ENCODE results near the gene HOMEZ.
"Not testable (repeated sequence)": the region's sequence is repeated elsewhere in the genome, so short reads cannot be mapped to it uniquely, and the experiment has no call there.

Gene HOMEZ

GRCh38 chr14:23285530-23286019 is 357 bp downstream of the HOMEZ start:
- H3K4me3 ChIP-seq (ENCODE audit: low read depth, low read length): peak overlapping the region; percentile 80
- TF ChIP-seq CTCF (IDR thresholded peaks at IDR 0.05; ENCODE audit: low read depth, low read length, missing control alignments): no peak
- no peak for DNase-seq (ENCODE audit: low read depth)

GRCh38 chr14:23284654-23285529 is 1.0 kb downstream of the HOMEZ start:
- no peak for TF ChIP-seq CTCF (IDR thresholded peaks at IDR 0.05; ENCODE audit: low read depth, low read length, missing control alignments)
- no peak for DNase-seq (ENCODE audit: low read depth)

GRCh38 chr14:23281247-23281646 is 4.7 kb downstream of the HOMEZ start:
- no peak for TF ChIP-seq CTCF (IDR thresholded peaks at IDR 0.05; ENCODE audit: low read depth, low read length, missing control alignments)
- DNase-seq (ENCODE audit: low read depth): no peak
- no peak overlapping the region for H3K4me3 ChIP-seq (ENCODE audit: low read depth, low read length)

More at GRCh38 chr14:23284654-23285529, 1.0 kb downstream of the HOMEZ start:
- H3K4me3 ChIP-seq (ENCODE audit: low read depth, low read length): peak overlapping the region; percentile 80

GRCh38 chr14:23277928-23278327 is 8.0 kb downstream of the HOMEZ start:
- not testable (repeated sequence) for H3K4me3 ChIP-seq (ENCODE audit: low read depth, low read length); DNase-seq (ENCODE audit: low read depth)

- no peak for TF ChIP-seq CTCF (IDR thresholded peaks at IDR 0.05; ENCODE audit: low read depth, low read length, missing control alignments)
- DNase-seq (ENCODE audit: low read depth): no peak
- no peak overlapping the region for H3K4me3 ChIP-seq (ENCODE audit: low read depth, low read length)
Measured at GRCh38 chr14:23277189-23277588, 8.7 kb downstream of the HOMEZ start.

- DNase-seq (ENCODE audit: low read depth): no peak
- no peak overlapping the region for H3K4me3 ChIP-seq (ENCODE audit: low read depth, low read length)
- no peak for TF ChIP-seq CTCF (IDR thresholded peaks at IDR 0.05; ENCODE audit: low read depth, low read length, missing control alignments)
Measured at GRCh38 chr14:23275412-23275811, 10.5 kb downstream of the HOMEZ start.

- TF ChIP-seq CTCF (IDR thresholded peaks at IDR 0.05; ENCODE audit: low read depth, low read length, missing control alignments): no peak
- H3K4me3 ChIP-seq (ENCODE audit: low read depth, low read length): no peak overlapping the region
- no peak for DNase-seq (ENCODE audit: low read depth)
Measured at GRCh38 chr14:23269193-23269592, 16.7 kb downstream of the HOMEZ start.

- H3K4me3 ChIP-seq (ENCODE audit: low read depth, low read length); DNase-seq (ENCODE audit: low read depth): not testable (repeated sequence)
Measured at GRCh38 chr14:23260849-23261248, 25.1 kb downstream of the HOMEZ start.
